ENCODE results near the gene CSRNP3.
A peak's percentile ranks its signal among the peaks of the same experiment; 100 is the strongest.

CSRNP3 gene

GRCh38 chr2:165632594-165632993, 163.1 kb downstream of the CSRNP3 start:
- WGBS, 2 experiments (ENCODE audit: insufficient coverage in 2 of 2): 83% methylated on average over 1 of the region's 2 CpGs; no CpG with 5 or more reads in 1 of the 2 experiments

GRCh38 chr2:165633431-165633830, 163.9 kb downstream of the CSRNP3 start:
- H3K36me3 ChIP-seq (ENCODE audit: control insufficient read depth, insufficient read depth, low read length): no peaks in the 10 kb centered on the region
- no peaks in the 10 kb centered on the region for H3K9me3 ChIP-seq (ENCODE audit: control insufficient read depth, low read length)
- H3K27ac ChIP-seq (ENCODE audit: low read depth, low read length, severe bottlenecking): peak overlapping the region; percentile 39
- H3K4me3 ChIP-seq (ENCODE audit: extremely low read depth, insufficient read depth, low read length, poor library complexity, severe bottlenecking): no peak overlapping the region
- 20% methylated on average over 1 of the region's 3 CpGs; no CpG with 5 or more reads in 1 of the 2 experiments for WGBS, 2 experiments (ENCODE audit: insufficient coverage in 2 of 2)
- H3K4me1 ChIP-seq (ENCODE audit: control insufficient read depth, insufficient read depth, low read length, poor library complexity, severe bottlenecking): peaks cover 6% of the 10 kb centered on the region

More at GRCh38 chr2:165632594-165632993, 163.1 kb downstream of the CSRNP3 start:
- no peaks in the 10 kb centered on the region for H3K36me3 ChIP-seq (ENCODE audit: control insufficient read depth, insufficient read depth, low read length)
- H3K27ac ChIP-seq (ENCODE audit: low read depth, low read length, severe bottlenecking): no peak overlapping the region
- no peaks in the 10 kb centered on the region for H3K9me3 ChIP-seq (ENCODE audit: control insufficient read depth, low read length)
- H3K4me1 ChIP-seq (ENCODE audit: control insufficient read depth, insufficient read depth, low read length, poor library complexity, severe bottlenecking): peaks cover 8% of the 10 kb centered on the region
- H3K4me3 ChIP-seq (ENCODE audit: extremely low read depth, insufficient read depth, low read length, poor library complexity, severe bottlenecking): no peak overlapping the region

- Histone ChIP-seq H3K27ac (ENCODE audit: low read depth, low read length, severe bottlenecking) (peak overlapping the region; percentile 65), H3K4me3 (ENCODE audit: extremely low read depth, insufficient read depth, low read length, poor library complexity, severe bottlenecking) (no peak overlapping the region), H3K9me3 (ENCODE audit: control insufficient read depth, low read length) (no peaks in the 10 kb centered on the region), H3K36me3 (ENCODE audit: control insufficient read depth, insufficient read depth, low read length) (no peaks in the 10 kb centered on the region), H3K4me1 (ENCODE audit: control insufficient read depth, insufficient read depth, low read length, poor library complexity, severe bottlenecking) (peaks cover 6% of the 10 kb centered on the region)
- 93% methylated on average over 2 of the region's 4 CpGs; no CpG with 5 or more reads in 1 of the 2 experiments for WGBS, 2 experiments (ENCODE audit: insufficient coverage in 2 of 2)
Measured at GRCh38 chr2:165634282-165634681, 164.8 kb downstream of the CSRNP3 start.

- peak overlapping the region; percentile 65 for H3K27ac ChIP-seq (ENCODE audit: low read depth, low read length, severe bottlenecking)
- H3K4me3 ChIP-seq (ENCODE audit: extremely low read depth, insufficient read depth, low read length, poor library complexity, severe bottlenecking): no peak overlapping the region
- no peaks in the 10 kb centered on the region for H3K9me3 ChIP-seq (ENCODE audit: control insufficient read depth, low read length)
- no peaks in the 10 kb centered on the region for H3K36me3 ChIP-seq (ENCODE audit: control insufficient read depth, insufficient read depth, low read length)
- peaks cover 6% of the 10 kb centered on the region for H3K4me1 ChIP-seq (ENCODE audit: control insufficient read depth, insufficient read depth, low read length, poor library complexity, severe bottlenecking)
- WGBS, 2 experiments (ENCODE audit: insufficient coverage in 2 of 2): 25 to 51% methylated on average over 3 of the region's 4 CpGs
Measured at GRCh38 chr2:165634855-165635254, 165.4 kb downstream of the CSRNP3 start.

- WGBS, 2 experiments (ENCODE audit: insufficient coverage in 2 of 2): no CpG with 5 or more reads among the region's 1 CpG
- Histone ChIP-seq H3K36me3 (ENCODE audit: control insufficient read depth, insufficient read depth, low read length) (no peaks in the 10 kb centered on the region), H3K27ac (ENCODE audit: low read depth, low read length, severe bottlenecking) (no peak overlapping the region), H3K4me3 (ENCODE audit: extremely low read depth, insufficient read depth, low read length, poor library complexity, severe bottlenecking) (no peak overlapping the region), H3K9me3 (ENCODE audit: control insufficient read depth, low read length) (no peaks in the 10 kb centered on the region), H3K4me1 (ENCODE audit: control insufficient read depth, insufficient read depth, low read length, poor library complexity, severe bottlenecking) (peaks cover 6% of the 10 kb centered on the region)
Measured at GRCh38 chr2:165635532-165635931, 166.0 kb downstream of the CSRNP3 start.

GRCh38 chr2:165636959-165637358, 167.5 kb downstream of the CSRNP3 start:
- peaks cover 6% of the 10 kb centered on the region for H3K4me1 ChIP-seq (ENCODE audit: control insufficient read depth, insufficient read depth, low read length, poor library complexity, severe bottlenecking)
- no peaks in the 10 kb centered on the region for H3K9me3 ChIP-seq (ENCODE audit: control insufficient read depth, low read length)
- H3K4me3 ChIP-seq (ENCODE audit: extremely low read depth, insufficient read depth, low read length, poor library complexity, severe bottlenecking): no peak overlapping the region
- 92 to 100% methylated on average over 1 of the region's 1 CpG for WGBS, 2 experiments (ENCODE audit: insufficient coverage in 2 of 2)
- H3K36me3 ChIP-seq (ENCODE audit: control insufficient read depth, insufficient read depth, low read length): no peaks in the 10 kb centered on the region
- H3K27ac ChIP-seq (ENCODE audit: low read depth, low read length, severe bottlenecking): no peak overlapping the region

GRCh38 chr2:165637396-165637795, 167.9 kb downstream of the CSRNP3 start:
- Histone ChIP-seq H3K4me3 (ENCODE audit: extremely low read depth, insufficient read depth, low read length, poor library complexity, severe bottlenecking) (no peak overlapping the region), H3K9me3 (ENCODE audit: control insufficient read depth, low read length) (no peaks in the 10 kb centered on the region), H3K4me1 (ENCODE audit: control insufficient read depth, insufficient read depth, low read length, poor library complexity, severe bottlenecking) (peaks cover 6% of the 10 kb centered on the region), H3K36me3 (ENCODE audit: control insufficient read depth, insufficient read depth, low read length) (no peaks in the 10 kb centered on the region), H3K27ac (ENCODE audit: low read depth, low read length, severe bottlenecking) (no peak overlapping the region)
- whole genome bisulfite sequencing, 2 experiments (ENCODE audit: insufficient coverage in 2 of 2): 100% methylated on average over 2 of the region's 2 CpGs; no CpG with 5 or more reads in 1 of the 2 experiments

- WGBS, 2 experiments (ENCODE audit: insufficient coverage in 2 of 2): no CpG with 5 or more reads among the region's 1 CpG
- H3K4me3 ChIP-seq (ENCODE audit: extremely low read depth, insufficient read depth, low read length, poor library complexity, severe bottlenecking): no peak overlapping the region
- H3K4me1 ChIP-seq (ENCODE audit: control insufficient read depth, insufficient read depth, low read length, poor library complexity, severe bottlenecking): peaks cover 6% of the 10 kb centered on the region
- H3K27ac ChIP-seq (ENCODE audit: low read depth, low read length, severe bottlenecking): no peak overlapping the region
- H3K36me3 ChIP-seq (ENCODE audit: control insufficient read depth, insufficient read depth, low read length): no peaks in the 10 kb centered on the region
- H3K9me3 ChIP-seq (ENCODE audit: control insufficient read depth, low read length): no peaks in the 10 kb centered on the region
Measured at GRCh38 chr2:165639504-165639903, 170.0 kb downstream of the CSRNP3 start.

- H3K4me1 ChIP-seq (ENCODE audit: control insufficient read depth, insufficient read depth, low read length, poor library complexity, severe bottlenecking): peaks cover 1% of the 10 kb centered on the region
- no peak overlapping the region for H3K27ac ChIP-seq (ENCODE audit: low read depth, low read length, severe bottlenecking)
- H3K9me3 ChIP-seq (ENCODE audit: control insufficient read depth, low read length): no peaks in the 10 kb centered on the region
- 100% methylated on average over 1 of the region's 3 CpGs; no CpG with 5 or more reads in 1 of the 2 experiments for WGBS, 2 experiments (ENCODE audit: insufficient coverage in 2 of 2)
- no peak overlapping the region for H3K4me3 ChIP-seq (ENCODE audit: extremely low read depth, insufficient read depth, low read length, poor library complexity, severe bottlenecking)
- no peaks in the 10 kb centered on the region for H3K36me3 ChIP-seq (ENCODE audit: control insufficient read depth, insufficient read depth, low read length)
Measured at GRCh38 chr2:165640247-165640929, 170.9 kb downstream of the CSRNP3 start.

GRCh38 chr2:165645930-165646831, 176.7 kb downstream of the CSRNP3 start:
- no peaks in the 10 kb centered on the region for H3K36me3 ChIP-seq (ENCODE audit: control insufficient read depth, insufficient read depth, low read length)
- H3K4me3 ChIP-seq (ENCODE audit: extremely low read depth, insufficient read depth, low read length, poor library complexity, severe bottlenecking): no peak overlapping the region
- 86 to 89% methylated on average over 3 to 6 of the region's 7 CpGs for WGBS, 2 experiments (ENCODE audit: insufficient coverage in 2 of 2)
- no peaks in the 10 kb centered on the region for H3K4me1 ChIP-seq (ENCODE audit: control insufficient read depth, insufficient read depth, low read length, poor library complexity, severe bottlenecking)
- H3K9me3 ChIP-seq (ENCODE audit: control insufficient read depth, low read length): no peaks in the 10 kb centered on the region
- no peak overlapping the region for H3K27ac ChIP-seq (ENCODE audit: low read depth, low read length, severe bottlenecking)
